ENCODE measurements around the gene KLHL30.
"Not testable (repeated sequence)": the region's sequence is repeated elsewhere in the genome, so short reads cannot be mapped to it uniquely, and the experiment has no call there.

KLHL30 gene

GRCh38 chr2:238101891-238102841, 36.3 kb upstream of the KLHL30 start:
- in situ Hi-C loops (cut with MboI; ENCODE audit: low sequenced_read_pairs), result no loop called here

GRCh38 chr2:238102865-238103264, 35.6 kb upstream of the KLHL30 start:
- in situ Hi-C loops (cut with MboI; ENCODE audit: low sequenced_read_pairs), result no loop called here

- in situ Hi-C loops (cut with MboI; ENCODE audit: low sequenced_read_pairs), result no loop called here
Measured at GRCh38 chr2:238103465-238104225, 34.8 kb upstream of the KLHL30 start.

GRCh38 chr2:238104226-238104690, 34.2 kb upstream of the KLHL30 start:
- in situ Hi-C loops (cut with MboI; ENCODE audit: low sequenced_read_pairs), result no loop called here

GRCh38 chr2:238104691-238105371, 33.6 kb upstream of the KLHL30 start:
- in situ Hi-C loops (cut with MboI; ENCODE audit: low sequenced_read_pairs), result no loop called here

GRCh38 chr2:238105506-238106338, 32.7 kb upstream of the KLHL30 start:
- in situ Hi-C loops (cut with MboI; ENCODE audit: low sequenced_read_pairs), result no loop called here

GRCh38 chr2:238106339-238106697, 32.1 kb upstream of the KLHL30 start:
- in situ Hi-C loops (cut with MboI; ENCODE audit: low sequenced_read_pairs), result no loop called here

GRCh38 chr2:238106698-238107524, 31.6 kb upstream of the KLHL30 start:
- in situ Hi-C loops (cut with MboI; ENCODE audit: low sequenced_read_pairs), result no loop called here

GRCh38 chr2:238107525-238108422, 30.7 kb upstream of the KLHL30 start:
- in situ Hi-C loops (cut with MboI; ENCODE audit: low sequenced_read_pairs), result no loop called here

GRCh38 chr2:238108423-238109183, 29.9 kb upstream of the KLHL30 start:
- in situ Hi-C loops (cut with MboI; ENCODE audit: low sequenced_read_pairs), result no loop called here

GRCh38 chr2:238113611-238114010, 24.9 kb upstream of the KLHL30 start:
- in situ Hi-C loops (cut with MboI; ENCODE audit: low sequenced_read_pairs), result no loop called here

GRCh38 chr2:238114331-238114841, 24.1 kb upstream of the KLHL30 start:
- in situ Hi-C loops (cut with MboI; ENCODE audit: low sequenced_read_pairs), result no loop called here

GRCh38 chr2:238114851-238115660, 23.4 kb upstream of the KLHL30 start:
- in situ Hi-C loops (cut with MboI; ENCODE audit: low sequenced_read_pairs), result no loop called here

GRCh38 chr2:238115709-238116108, 22.8 kb upstream of the KLHL30 start:
- in situ Hi-C loops (cut with MboI; ENCODE audit: low sequenced_read_pairs), result not testable (repeated sequence)

- in situ Hi-C loops (cut with MboI; ENCODE audit: low sequenced_read_pairs), result no loop called here
Measured at GRCh38 chr2:238116298-238117198, 21.9 kb upstream of the KLHL30 start.

Data from hTERT RPE-1 (cell line).